Activated CD4-positive, alpha-beta memory T cell treated with anti-CD3 and anti-CD28 coated beads, Interleukin-2, amount 10 ng/mL, durations not matched to agents 7 days and 5 days (primary cell): Measurements from ENCODE around the gene CHPF. TPM values are rescaled to one million over a fixed set of nuclear protein-coding genes. Genes with fewer than 3 reads are reported as not detected.

Experiments used
- CTCF ChIA-PET: fragments of 350-600 bp; sonication (Branson Sonifier 250); formaldehyde crosslinking; loops from one replicate; lab custom pipeline; 2021; ENCODE audit warnings: antibody characterized with exemption, inconsistent platforms; lab: Charles Lee
- POLR2A ChIA-PET: fragments of 350-600 bp; sonication (Branson Sonifier 250); formaldehyde crosslinking; loops from one replicate; lab custom pipeline; 2021; ENCODE audit warnings: antibody characterized with exemption; lab: Charles Lee
- DNase-seq: peaks from one replicate; pipeline ENCODE4 v3.0.0-alpha.2; 2020
- H3K27ac Mint-ChIP-seq: one replicate; pipeline ENCODE4 v1.8.0; 2021; ENCODE audit warnings: mild to moderate bottlenecking, mixed read lengths
- H3K27me3 Mint-ChIP-seq: one replicate; pipeline ENCODE4 v1.8.0; 2021; ENCODE audit warnings: mixed read lengths
- H3K36me3 Mint-ChIP-seq: one replicate; pipeline ENCODE4 v1.8.0; 2021; ENCODE audit warnings: low read depth, mixed read lengths
- H3K4me1 Mint-ChIP-seq: one replicate; pipeline ENCODE4 v1.8.0; 2021; ENCODE audit warnings: mixed read lengths
- H3K4me3 Mint-ChIP-seq: one replicate; pipeline ENCODE4 v1.8.0; 2021; ENCODE audit warnings: mild to moderate bottlenecking, mixed read lengths
- H3K9me3 Mint-ChIP-seq: one replicate; pipeline ENCODE4 v1.8.0; 2021; ENCODE audit warnings: mixed read lengths
- total RNA-seq, 2 experiments: library from RNA; stranded (reverse); gene quantifications; one replicate each; pipeline ENCODE4 v1.2.3, GENCODE V29; 2021

The CHPF gene
- total RNA-seq, 2 experiments from 2014 or later: 14.5 to 14.9 TPM

GRCh38 chr2:219572237-219573001, 28.8 kb upstream of the CHPF start, which contains the start of gene INHA:
TSS of gene INHA (plus strand) at chr2:219572310. CDS start at chr2:219572375, 65 bp downstream.
- no peaks in the 10 kb centered on the region for H3K4me1 Mint-ChIP-seq
- peaks cover 42% of the 10 kb centered on the region for H3K27me3 Mint-ChIP-seq
- H3K4me3 Mint-ChIP-seq: no peak within 1 kb of the TSS
- no peaks in the 10 kb centered on the region for H3K36me3 Mint-ChIP-seq
- H3K9me3 Mint-ChIP-seq: no peaks in the 10 kb centered on the region
- no peak within 1 kb of the TSS for H3K27ac Mint-ChIP-seq
- ChIA-PET POLR2A (no interaction called here), CTCF (interaction anchor here (1.1 kb wide), 1 partner anchor 168 kb away, joined by 3 read pairs; no protein-coding TSS in a partner anchor)
- no peak for DNase-seq

GRCh38 chr2:219571311-219572236, 28.0 kb upstream of the CHPF start, which contains the start of gene OBSL1:
TSS of gene OBSL1 (minus strand) at chr2:219571539. CDS start at chr2:219571232, 307 bp downstream.
- no peaks in the 10 kb centered on the region for H3K4me1 Mint-ChIP-seq
- no peak within 1 kb of the TSS for H3K4me3 Mint-ChIP-seq
- H3K36me3 Mint-ChIP-seq: no peaks in the 10 kb centered on the region
- CTCF ChIA-PET: interaction anchor here (1.1 to 1.2 kb wide), 2 partner anchors 12 to 167 kb away, joined by 3 to 6 read pairs; no protein-coding TSS in a partner anchor
- peaks cover 39% of the 10 kb centered on the region for H3K27me3 Mint-ChIP-seq
- no peak for DNase-seq
- H3K27ac Mint-ChIP-seq: no peak within 1 kb of the TSS
- H3K9me3 Mint-ChIP-seq: no peaks in the 10 kb centered on the region
- POLR2A ChIA-PET: interaction anchor here (1.2 kb wide), 1 partner anchor 26 kb away, joined by 3 read pairs; the partner anchor contains the start of gene STK11IP

- Mint-ChIP-seq H3K4me1 (no peaks in the 10 kb centered on the region), H3K4me3 (no peak overlapping the region), H3K27ac (no peak overlapping the region), H3K9me3 (no peaks in the 10 kb centered on the region), H3K27me3 (peaks cover 39% of the 10 kb centered on the region), H3K36me3 (no peaks in the 10 kb centered on the region)
- DNase-seq: no peak
- POLR2A ChIA-PET: interaction anchor here (1.2 kb wide), 1 partner anchor 27 kb away, joined by 3 read pairs; the partner anchor contains the start of gene STK11IP
- CTCF ChIA-PET: interaction anchor here (1.2 kb wide), 1 partner anchor 11 kb away, joined by 6 read pairs; no protein-coding TSS in a partner anchor
Measured at GRCh38 chr2:219570924-219571310, 27.3 kb upstream of the CHPF start.

GRCh38 chr2:219570194-219570923, 26.8 kb upstream of the CHPF start:
- ChIA-PET POLR2A (interaction anchor here (1.2 kb wide), 1 partner anchor 27 kb away, joined by 3 read pairs; the partner anchor contains the start of gene STK11IP), CTCF (interaction anchor here (1.2 kb wide), 1 partner anchor 10 kb away, joined by 6 read pairs; no protein-coding TSS in a partner anchor)
- no peak overlapping the region for H3K4me3 Mint-ChIP-seq
- peaks cover 35% of the 10 kb centered on the region for H3K27me3 Mint-ChIP-seq
- H3K27ac Mint-ChIP-seq: no peak overlapping the region
- H3K9me3 Mint-ChIP-seq: no peaks in the 10 kb centered on the region
- H3K4me1 Mint-ChIP-seq: no peaks in the 10 kb centered on the region
- H3K36me3 Mint-ChIP-seq: no peaks in the 10 kb centered on the region
- DNase-seq: no peak

GRCh38 chr2:219569635-219570034, 26.0 kb upstream of the CHPF start:
- no peak overlapping the region for H3K27ac Mint-ChIP-seq
- DNase-seq: no peak
- no peaks in the 10 kb centered on the region for H3K36me3 Mint-ChIP-seq
- POLR2A ChIA-PET: no interaction called here
- H3K4me1 Mint-ChIP-seq: no peaks in the 10 kb centered on the region
- peaks cover 33% of the 10 kb centered on the region for H3K27me3 Mint-ChIP-seq
- H3K4me3 Mint-ChIP-seq: no peak overlapping the region
- CTCF ChIA-PET: interaction anchor here (1.5 kb wide), 1 partner anchor 9 kb away, joined by 3 read pairs; no protein-coding TSS in a partner anchor
- H3K9me3 Mint-ChIP-seq: no peaks in the 10 kb centered on the region

- ChIA-PET CTCF (interaction anchor here (0.6 to 1.5 kb wide), 2 partner anchors 8 to 81 kb away, joined by 3 read pairs; no protein-coding TSS in a partner anchor), POLR2A (no interaction called here)
- H3K27ac Mint-ChIP-seq: no peak overlapping the region
- no peaks in the 10 kb centered on the region for H3K9me3 Mint-ChIP-seq
- no peaks in the 10 kb centered on the region for H3K36me3 Mint-ChIP-seq
- peaks cover 33% of the 10 kb centered on the region for H3K27me3 Mint-ChIP-seq
- H3K4me3 Mint-ChIP-seq: no peak overlapping the region
- no peaks in the 10 kb centered on the region for H3K4me1 Mint-ChIP-seq
- no peak for DNase-seq
Measured at GRCh38 chr2:219569041-219569440, 25.4 kb upstream of the CHPF start.

GRCh38 chr2:219567791-219568361, 24.3 kb upstream of the CHPF start:
- ChIA-PET POLR2A (no interaction called here), CTCF (no interaction called here)
- Mint-ChIP-seq H3K9me3 (no peaks in the 10 kb centered on the region), H3K4me3 (no peak overlapping the region), H3K27ac (no peak overlapping the region), H3K27me3 (peaks cover 25% of the 10 kb centered on the region), H3K4me1 (no peaks in the 10 kb centered on the region), H3K36me3 (no peaks in the 10 kb centered on the region)
- DNase-seq: no peak

GRCh38 chr2:219567131-219567530, 23.5 kb upstream of the CHPF start:
- Mint-ChIP-seq H3K27ac (no peak overlapping the region), H3K4me1 (no peaks in the 10 kb centered on the region), H3K4me3 (no peak overlapping the region), H3K9me3 (no peaks in the 10 kb centered on the region), H3K27me3 (peaks cover 20% of the 10 kb centered on the region), H3K36me3 (no peaks in the 10 kb centered on the region)
- CTCF ChIA-PET: no interaction called here
- no peak for DNase-seq
- POLR2A ChIA-PET: no interaction called here

- no peak for DNase-seq
- CTCF ChIA-PET: no interaction called here
- Mint-ChIP-seq H3K36me3 (no peaks in the 10 kb centered on the region), H3K27ac (no peak overlapping the region), H3K4me3 (no peak overlapping the region), H3K9me3 (no peaks in the 10 kb centered on the region), H3K4me1 (no peaks in the 10 kb centered on the region), H3K27me3 (peaks cover 16% of the 10 kb centered on the region)
- POLR2A ChIA-PET: no interaction called here
Measured at GRCh38 chr2:219566640-219567039, 23.0 kb upstream of the CHPF start.

GRCh38 chr2:219565130-219566080, 21.8 kb upstream of the CHPF start:
- no peak overlapping the region for H3K27ac Mint-ChIP-seq
- ChIA-PET CTCF (no interaction called here), POLR2A (no interaction called here)
- H3K27me3 Mint-ChIP-seq: peaks cover 16% of the 10 kb centered on the region
- no peaks in the 10 kb centered on the region for H3K36me3 Mint-ChIP-seq
- no peak for DNase-seq
- no peaks in the 10 kb centered on the region for H3K4me1 Mint-ChIP-seq
- no peaks in the 10 kb centered on the region for H3K9me3 Mint-ChIP-seq
- H3K4me3 Mint-ChIP-seq: no peak overlapping the region

- ChIA-PET CTCF (no interaction called here), POLR2A (no interaction called here)
- Mint-ChIP-seq H3K4me3 (no peak overlapping the region), H3K4me1 (no peaks in the 10 kb centered on the region), H3K27ac (no peak overlapping the region), H3K9me3 (no peaks in the 10 kb centered on the region), H3K27me3 (peaks cover 2% of the 10 kb centered on the region), H3K36me3 (no peaks in the 10 kb centered on the region)
- no peak for DNase-seq
Measured at GRCh38 chr2:219563271-219563928, 19.8 kb upstream of the CHPF start.
